ENCODE results near the gene RNF183.
A peak's percentile ranks its signal among the peaks of the same experiment; 100 is the strongest.
"Not testable (repeated sequence)": the region's sequence is repeated elsewhere in the genome, so short reads cannot be mapped to it uniquely, and the experiment has no call there.

Gene RNF183

GRCh38 chr9:113269871-113270270 lies 33.3 kb downstream of the RNF183 start:
- no peak for DNase-seq

- no peak for DNase-seq
Observed at GRCh38 chr9:113269355-113269754, 33.8 kb downstream of the RNF183 start.

GRCh38 chr9:113267911-113268566 lies 35.1 kb downstream of the RNF183 start:
- DNase-seq, result no peak

DNA sequence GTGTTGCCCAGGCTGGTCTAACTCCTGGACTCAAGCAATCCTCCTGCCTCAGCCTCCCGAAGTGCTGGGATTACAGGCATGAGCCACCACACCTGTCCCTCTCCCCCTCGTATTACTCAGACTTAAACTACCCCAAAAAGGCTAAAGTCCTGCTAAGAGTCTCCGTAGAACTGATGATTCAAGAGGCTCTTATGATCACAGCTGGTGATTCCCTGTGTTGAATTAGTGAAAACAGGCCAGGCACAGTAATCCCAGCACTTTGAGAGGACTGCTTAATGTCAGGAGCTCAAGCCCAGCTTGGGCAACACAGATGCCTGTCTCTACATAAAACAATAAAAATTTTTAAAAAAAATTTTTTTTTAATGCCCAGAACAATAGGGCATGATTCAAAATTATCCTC lies 37.0 kb downstream of the RNF183 start:
- DNase-seq, result no peak

DNA sequence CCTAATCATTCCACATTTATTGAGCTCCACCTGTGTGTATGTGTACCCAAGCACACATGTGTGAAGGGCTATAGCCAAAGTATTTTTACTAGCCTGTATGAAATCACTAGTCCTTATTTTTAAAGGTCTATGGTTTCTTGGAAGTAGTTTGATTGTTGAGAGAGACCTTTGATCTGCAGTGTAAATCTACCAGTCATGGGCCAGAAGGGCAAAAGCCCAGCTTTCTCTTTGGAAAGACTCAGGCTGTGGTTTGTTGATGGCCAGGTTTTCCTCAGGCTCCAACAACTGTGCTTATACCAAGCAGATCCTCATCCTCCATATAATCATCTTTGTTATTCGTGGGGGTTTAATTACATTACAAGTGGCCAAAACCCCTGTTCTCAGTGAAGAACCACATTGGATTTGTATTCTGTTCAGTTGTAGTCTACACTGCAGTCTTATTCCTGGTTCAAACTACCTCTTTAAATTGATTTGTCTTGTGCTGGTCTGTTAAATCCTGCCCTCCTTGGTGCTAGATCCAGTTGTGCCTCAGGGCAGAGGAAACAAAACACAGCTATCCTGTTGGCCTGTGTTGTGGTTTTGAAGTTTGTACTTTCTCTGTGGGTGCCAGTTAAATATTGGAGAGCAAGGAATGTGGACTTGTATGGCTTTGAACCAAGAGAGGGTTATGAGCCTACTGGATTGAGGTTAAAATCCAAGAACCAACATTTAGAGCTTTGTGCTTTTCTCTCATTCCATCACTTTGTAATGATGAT lies 41.1 kb downstream of the RNF183 start:
- DNase-seq, result no peak

- no peak for DNase-seq
Observed at GRCh38 chr9:113258282-113258681, 44.9 kb downstream of the RNF183 start.

DNA sequence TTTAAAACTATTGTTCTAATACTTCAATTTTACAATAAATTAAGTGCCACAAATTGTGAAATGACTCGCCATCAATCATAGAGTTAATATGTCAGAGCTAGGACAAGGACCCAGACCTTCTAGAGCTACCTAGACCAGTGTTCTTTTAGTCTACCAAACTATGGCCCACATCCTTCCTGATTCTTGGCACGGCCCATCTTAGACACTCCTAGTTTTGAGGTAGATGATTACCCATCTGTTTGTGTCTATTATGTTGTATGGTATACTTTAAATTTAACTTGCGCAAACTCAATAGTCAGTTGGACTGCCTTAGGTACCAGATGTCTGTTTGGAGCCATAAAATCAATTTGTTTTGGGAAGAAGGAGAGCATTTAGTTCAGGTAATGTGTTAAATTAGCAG lies 45.3 kb downstream of the RNF183 start:
- no peak for DNase-seq

DNA sequence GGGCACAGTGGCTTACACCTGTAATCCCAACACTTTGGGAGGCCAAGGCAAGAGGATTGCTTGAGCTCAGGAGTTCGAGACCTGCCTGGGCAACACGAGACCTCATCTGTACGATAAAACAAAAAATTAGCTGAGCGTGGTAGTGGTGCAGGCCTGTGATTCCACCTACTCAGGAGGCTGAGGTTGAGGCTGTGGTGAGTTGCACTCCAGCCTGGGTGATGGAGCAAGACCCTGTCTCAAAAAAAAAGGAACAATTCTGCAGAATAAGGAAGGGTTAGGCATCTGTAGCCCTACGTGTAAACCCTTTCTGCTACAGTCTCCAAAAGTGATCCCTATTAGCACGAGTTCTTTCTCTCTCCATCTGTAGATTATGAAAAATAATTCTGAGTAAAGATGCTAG lies 47.7 kb downstream of the RNF183 start:
- DNase-seq, result no peak

DNA sequence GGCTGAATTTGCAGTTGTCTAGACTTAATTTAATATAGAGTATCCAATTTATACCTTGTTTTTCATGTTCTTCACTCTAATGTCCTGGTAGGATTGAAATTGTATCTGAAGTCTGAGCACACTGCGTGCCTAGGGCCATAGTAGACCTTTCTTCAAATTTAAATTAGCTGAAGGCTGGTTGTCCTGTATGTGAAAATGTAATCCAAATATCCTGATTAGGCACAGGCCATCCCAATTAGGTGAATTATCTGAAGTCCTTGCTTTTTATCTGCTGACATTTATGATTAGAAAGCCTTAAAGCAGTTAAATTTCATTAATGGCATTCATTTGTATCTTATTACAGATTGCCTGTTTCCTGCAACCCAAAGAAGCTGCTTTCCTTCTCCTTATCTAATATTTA lies 48.2 kb downstream of the RNF183 start:
- DNase-seq, result no peak

DNA sequence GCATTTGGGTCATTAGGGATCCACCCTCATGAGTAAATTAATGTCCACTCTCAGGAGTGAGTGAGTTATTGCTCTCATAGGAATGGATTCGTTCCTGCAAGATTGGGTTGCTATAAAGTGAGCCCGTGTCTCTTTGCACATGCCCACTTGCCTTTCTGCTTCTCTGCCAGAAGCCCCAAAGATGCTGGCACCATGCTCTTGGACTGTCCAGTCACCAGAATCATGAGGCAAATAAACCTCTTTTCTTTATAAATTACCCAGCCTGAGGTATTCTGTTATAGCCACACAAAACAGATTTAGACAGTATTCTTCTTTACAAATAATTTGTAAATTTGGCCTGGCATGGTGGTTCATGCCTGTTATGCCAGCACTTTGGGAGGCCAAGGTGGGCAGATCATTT lies 52.4 kb downstream of the RNF183 start:
- no peak for DNase-seq

GRCh38 chr9:113249661-113250060 lies 53.5 kb downstream of the RNF183 start:
- not testable (repeated sequence) for DNase-seq

- DNase-seq, result peak; percentile 36
Observed at GRCh38 chr9:113247640-113248039, 55.5 kb downstream of the RNF183 start.

All from NCI-H345 (cell line).